ENCODE results near the gene CDX4. TPM values are rescaled to one million over a fixed set of nuclear protein-coding genes. Genes with fewer than 3 reads are reported as not detected.
"Not testable (repeated sequence)": the region's sequence is repeated elsewhere in the genome, so short reads cannot be mapped to it uniquely, and the experiment has no call there.

CDX4 gene
- total and polyA plus RNA-seq, 9 of the 15 experiments (the other 6 are each of a cell fraction or from before 2014, with no cell fraction given) = not detected

GRCh38 chrX:73492178-73492577, 45.3 kb downstream of the CDX4 start:
- H3K9ac ChIP-seq (ENCODE audit: insufficient read depth in 1 of 2, low read depth in 2 of 2, low read length in 2 of 2); POLR2A ChIA-PET; H2AFZ ChIP-seq (ENCODE audit: low read depth, low read length); intact Hi-C loops (cut with micrococcal nuclease); BruUV-seq (replicated peaks); H3K27me3 ChIP-seq (ENCODE audit: control insufficient read depth in 2 of 2, insufficient read depth in 2 of 2, low read length in 2 of 2); H4K20me1 ChIP-seq (replicated peaks; ENCODE audit: control insufficient read depth, insufficient read depth, low read length); FAIRE-seq; in situ Hi-C loops (cut with MboI); H3K36me3 ChIP-seq (ENCODE audit: control insufficient read depth, insufficient read depth, low read length); H3K9me3 ChIP-seq (replicated peaks; ENCODE audit: control insufficient read depth, insufficient read depth, low read depth, low read length); H3K79me2 ChIP-seq (ENCODE audit: control insufficient read depth, insufficient read depth, low read length); H3K4me2 ChIP-seq (ENCODE audit: insufficient read depth, low read length); ATAC-seq; H3K27ac ChIP-seq (ENCODE audit: extremely low read depth, low read depth, low read length); DNase-seq (ENCODE audit: extremely low read depth in 1 of 4, low spot score in 3 of 4); CTCF ChIA-PET (ENCODE audit: low intra/inter-chr PET ratio); H3K9me1 ChIP-seq (ENCODE audit: control insufficient read depth, insufficient read depth, low read length); H3K4me1 ChIP-seq (replicated peaks in 1 of 2; ENCODE audit: control insufficient read depth in 2 of 2, insufficient read depth in 2 of 2, low read length in 2 of 2); H3K4me3 ChIP-seq: not testable (repeated sequence)
- peak; percentile 52 for TF ChIP-seq ZNF146 (CRISPR knock-in tag; IDR thresholded peaks at IDR 0.05; ENCODE audit: unreplicated experiment)
- WGBS (ENCODE audit: insufficient coverage, low coverage, missing lambda C conversion rate) = 0% methylated on average over 2 of the region's 4 CpGs

Small RNA genes within 50 kb of the gene (small RNA-seq; reads per million reads assigned to genes)
- gene MORF4L1P6 (not detected), gene RNU6-1044P (not detected)

Other genes with a start within 250 kb of the CDX4 start
- gene NAP1L2, start 232.2 kb upstream of the CDX4 start, total RNA-seq (2014; rRNA removed) = not detected in 2 replicates
- gene NAP1L2, start 232.2 kb upstream of the CDX4 start, total RNA-seq (2014; rRNA removed; fragmentation: Illumina TruSeq; extraction: Trizol) = not detected in 2 replicates
- gene NAP1L2, start 232.2 kb upstream of the CDX4 start, total RNA-seq (2015; rRNA removed; fragmentation: Illumina TruSeq; extraction: Trizol) = 0.04 TPM in 1 of 2 replicates, not detected in the other
- gene NAP1L2, start 232.2 kb upstream of the CDX4 start, total RNA-seq (2021) = not detected in 2 replicates
- 0.03 TPM in 1 of 2 replicates, not detected in the other for gene NAP1L2, start 232.2 kb upstream of the CDX4 start, polyA plus RNA-seq (2011; rRNA removed)
- gene NAP1L2, start 232.2 kb upstream of the CDX4 start, polyA plus RNA-seq (2014; fragmentation: Illumina TruSeq; extraction: Trizol) = not detected in 2 replicates
- under 1 TPM in 1 of 2 experiments, not detected in 1; 0.06 TPM for gene NAP1L2, start 232.2 kb upstream of the CDX4 start, polyA plus RNA-seq (2014; fragmentation: Nextera tagmentation; extraction: Ambion mirVana)
- 0.16 TPM in 1 of 2 replicates, not detected in the other for gene NAP1L2, start 232.2 kb upstream of the CDX4 start, polyA plus RNA-seq (2014; rRNA removed)
- 0.61 and 1.4 TPM in 2 replicates for gene CHIC1, start 116.1 kb downstream of the CDX4 start, total RNA-seq (2014; rRNA removed)
- gene CHIC1, start 116.1 kb downstream of the CDX4 start, total RNA-seq (2014; rRNA removed; fragmentation: Illumina TruSeq; extraction: Trizol) = 1.1 and 1.5 TPM in 2 replicates
- 0.94 and 1.4 TPM in 2 replicates for gene CHIC1, start 116.1 kb downstream of the CDX4 start, total RNA-seq (2015; rRNA removed; fragmentation: Illumina TruSeq; extraction: Trizol)
- gene CHIC1, start 116.1 kb downstream of the CDX4 start, total RNA-seq (2021) = 0.69 and 0.89 TPM in 2 replicates
- gene CHIC1, start 116.1 kb downstream of the CDX4 start, polyA plus RNA-seq (2011; rRNA removed) = 0.11 and 1.5 TPM in 2 replicates
- gene CHIC1, start 116.1 kb downstream of the CDX4 start, polyA plus RNA-seq (2014; fragmentation: Illumina TruSeq; extraction: Trizol) = 0.94 and 1.3 TPM in 2 replicates
- gene CHIC1, start 116.1 kb downstream of the CDX4 start, polyA plus RNA-seq (2014; fragmentation: Nextera tagmentation; extraction: Ambion mirVana) = under 1 TPM; 0.10 to 0.21 TPM
- gene CHIC1, start 116.1 kb downstream of the CDX4 start, polyA plus RNA-seq (2014; rRNA removed) = 0.69 and 0.85 TPM in 2 replicates

Measured in K562 (cell line).